Activated B cell treated with CpG ODN at 0.5 μM for 24 hours (primary cell): ENCODE measurements around the gene MRPS2. TPM values are rescaled to one million over a fixed set of nuclear protein-coding genes. Genes with fewer than 3 reads are reported as not detected.
"Not testable (repeated sequence)": the region's sequence is repeated elsewhere in the genome, so short reads cannot be mapped to it uniquely, and the experiment has no call there.

ENCODE experiments used
- ATAC-seq: fragments of 200-7000 bp; cut with Tn5 transposase; one replicate; pipeline ENCODE4 v1.10.0; 2021; ENCODE audit warnings: low read depth, mild to moderate bottlenecking, moderate library complexity
- CTCF ChIA-PET: fragments of 350-600 bp; sonication (Branson Sonifier 250); formaldehyde crosslinking; loops from one replicate; lab custom pipeline; 2021; ENCODE audit warnings: antibody characterized with exemption; lab: Charles Lee
- POLR2A ChIA-PET: fragments of 350-600 bp; sonication (Branson Sonifier 250); formaldehyde crosslinking; loops from one replicate; lab custom pipeline; 2021; ENCODE audit warnings: antibody characterized with exemption; lab: Charles Lee
- DNase-seq: peaks from one replicate; pipeline ENCODE4 v3.0.0; 2022
- H3K27ac Mint-ChIP-seq: one replicate; pipeline ENCODE4 v1.8.0; 2020; ENCODE audit warnings: mixed read lengths
- H3K27me3 Mint-ChIP-seq: one replicate; pipeline ENCODE4 v1.8.0; 2021; ENCODE audit warnings: mixed read lengths
- H3K36me3 Mint-ChIP-seq: one replicate; pipeline ENCODE4 v1.8.0; 2021; ENCODE audit warnings: low read depth, mixed read lengths
- H3K4me1 Mint-ChIP-seq: one replicate; pipeline ENCODE4 v1.8.0; 2021; ENCODE audit warnings: mixed read lengths
- H3K4me3 Mint-ChIP-seq: one replicate; pipeline ENCODE4 v1.8.0; 2020; ENCODE audit warnings: mild to moderate bottlenecking, mixed read lengths
- H3K9me3 Mint-ChIP-seq: one replicate; pipeline ENCODE4 v1.8.0; 2020; ENCODE audit warnings: mixed read lengths
- CTCF ChIP-seq: fragments of 200-600 bp; IDR thresholded peaks from one replicate; pipeline ENCODE4 v1.8.0; 2022; ENCODE audit warnings: antibody characterized with exemption, mild to moderate bottlenecking
- intact Hi-C: fragments of 100-400 bp; cut with micrococcal nuclease; formaldehyde crosslinking; loops from one replicate; pipeline ENCODE4 v1.15.1; 2024
- total RNA-seq: library from RNA; stranded (reverse); gene quantifications from 2 replicates; pipeline ENCODE4 v1.2.3, GENCODE V29; 2022

The MRPS2 gene
- total RNA-seq, 1 donor from 2014 or later, result 35.1 TPM

- Mint-ChIP-seq H3K4me1 (no peaks in the 10 kb centered on the region), H3K27ac (no peak overlapping the region), H3K4me3 (no peak overlapping the region), H3K27me3 (peaks cover 21% of the 10 kb centered on the region), H3K36me3 (no peaks in the 10 kb centered on the region), H3K9me3 (no peaks in the 10 kb centered on the region)
- DNase-seq (no peak), ATAC-seq (no peak)
- intact Hi-C loops, result no loop called here
- ChIA-PET POLR2A (no interaction called here), CTCF (no interaction called here)
- TF ChIP-seq CTCF, result no peak
These were observed 30.6 kb downstream of the MRPS2 start for GRCh38 chr9:135531096-135531495.

GRCh38 chr9:135533113-135533512 lies 32.6 kb downstream of the MRPS2 start:
- Mint-ChIP-seq H3K9me3 (no peaks in the 10 kb centered on the region), H3K27ac (no peak overlapping the region), H3K4me1 (no peaks in the 10 kb centered on the region), H3K27me3 (peaks cover 29% of the 10 kb centered on the region), H3K4me3 (no peak overlapping the region), H3K36me3 (no peaks in the 10 kb centered on the region)
- intact Hi-C loops, result no loop called here
- POLR2A ChIA-PET, result no interaction called here
- no peak for TF ChIP-seq CTCF
- CTCF ChIA-PET, result no interaction called here
- no peak for ATAC-seq
- DNase-seq, result no peak

GRCh38 chr9:135533674-135534073 lies 33.2 kb downstream of the MRPS2 start:
- Mint-ChIP-seq H3K4me3 (no peak overlapping the region), H3K9me3 (no peaks in the 10 kb centered on the region), H3K27me3 (peaks cover 30% of the 10 kb centered on the region), H3K4me1 (no peaks in the 10 kb centered on the region), H3K36me3 (no peaks in the 10 kb centered on the region), H3K27ac (no peak overlapping the region)
- ATAC-seq (no peak), DNase-seq (no peak)
- ChIA-PET CTCF (no interaction called here), POLR2A (no interaction called here)
- no peak for TF ChIP-seq CTCF
- intact Hi-C loops, result no loop called here

- intact Hi-C loops, POLR2A ChIA-PET, DNase-seq, H3K36me3 Mint-ChIP-seq, H3K27ac Mint-ChIP-seq, CTCF ChIA-PET, H3K4me1 Mint-ChIP-seq, H3K4me3 Mint-ChIP-seq, ATAC-seq, H3K9me3 Mint-ChIP-seq: not testable (repeated sequence)
- peaks cover 33% of the 10 kb centered on the region for H3K27me3 Mint-ChIP-seq
These were observed 33.8 kb downstream of the MRPS2 start for GRCh38 chr9:135534192-135534711.

- ATAC-seq, intact Hi-C loops, H3K27ac Mint-ChIP-seq, H3K4me1 Mint-ChIP-seq, CTCF ChIA-PET, H3K36me3 Mint-ChIP-seq, H3K9me3 Mint-ChIP-seq, POLR2A ChIA-PET, H3K4me3 Mint-ChIP-seq, DNase-seq: not testable (repeated sequence)
- peaks cover 36% of the 10 kb centered on the region for H3K27me3 Mint-ChIP-seq
These were observed 34.3 kb downstream of the MRPS2 start for GRCh38 chr9:135534826-135535225.

- ATAC-seq, H3K9me3 Mint-ChIP-seq, POLR2A ChIA-PET, CTCF ChIA-PET, H3K27ac Mint-ChIP-seq, DNase-seq, intact Hi-C loops, H3K4me1 Mint-ChIP-seq, H3K36me3 Mint-ChIP-seq, H3K4me3 Mint-ChIP-seq: not testable (repeated sequence)
- H3K27me3 Mint-ChIP-seq, result peaks cover 34% of the 10 kb centered on the region
These were observed 35.1 kb downstream of the MRPS2 start for GRCh38 chr9:135535631-135536030.

- TF ChIP-seq CTCF, result no peak
- ATAC-seq (no peak), DNase-seq (no peak)
- H3K4me1 Mint-ChIP-seq, result no peaks in the 10 kb centered on the region
- CTCF ChIA-PET, result no interaction called here
- POLR2A ChIA-PET, result no interaction called here
- no peak overlapping the region for H3K27ac Mint-ChIP-seq
- intact Hi-C loops, result no loop called here
- H3K36me3 Mint-ChIP-seq, result no peaks in the 10 kb centered on the region
- H3K27me3 Mint-ChIP-seq, result peaks cover 29% of the 10 kb centered on the region
- H3K4me3 Mint-ChIP-seq, result no peak overlapping the region
- H3K9me3 Mint-ChIP-seq, result no peaks in the 10 kb centered on the region
These were observed 35.7 kb downstream of the MRPS2 start for GRCh38 chr9:135536216-135536615.

- H3K9me3 Mint-ChIP-seq, DNase-seq, H3K4me1 Mint-ChIP-seq, ATAC-seq, CTCF ChIA-PET, intact Hi-C loops, POLR2A ChIA-PET, H3K4me3 Mint-ChIP-seq, H3K36me3 Mint-ChIP-seq, H3K27ac Mint-ChIP-seq: not testable (repeated sequence)
- peaks cover 13% of the 10 kb centered on the region for H3K27me3 Mint-ChIP-seq
These were observed 42.9 kb downstream of the MRPS2 start for GRCh38 chr9:135543262-135543894.
